ENCODE measurements around the gene RMDN2. TPM values are rescaled to one million over a fixed set of nuclear protein-coding genes. Genes with fewer than 3 reads are reported as not detected.

The RMDN2 gene
- total RNA-seq, 1 experiment from 2014 or later, result 4.4 TPM

DNA sequence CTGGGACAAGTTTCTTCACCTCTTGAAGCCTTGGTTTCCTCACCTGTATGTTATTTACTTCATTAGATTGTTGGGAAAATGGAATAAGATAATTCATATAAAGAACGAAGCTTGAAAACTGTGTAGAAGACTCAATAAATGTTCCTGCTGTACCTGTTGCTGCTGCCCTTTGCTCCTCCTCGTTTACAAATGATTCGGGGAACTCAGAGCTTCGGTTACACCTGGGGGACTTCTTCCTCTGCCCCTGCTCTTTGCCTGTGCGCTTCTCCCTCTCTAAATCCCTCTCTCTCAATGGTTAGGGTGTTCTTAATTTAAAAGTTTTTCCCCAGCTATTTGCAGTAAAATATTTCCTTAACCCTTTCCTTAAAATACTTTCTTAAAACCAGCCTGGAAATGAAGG lies 3.3 kb upstream of the RMDN2 start:
- H3K4me1 ChIP-seq (ENCODE audit: control insufficient read depth, insufficient read depth, low read length), result no peaks in the 10 kb centered on the region; the same call in 1 of the 2 replicates
- BruUV-seq (replicated peaks), result no TSS peak
- CTCF ChIA-PET, result no interaction called here
- TF ChIP-seq, protein P1, sequence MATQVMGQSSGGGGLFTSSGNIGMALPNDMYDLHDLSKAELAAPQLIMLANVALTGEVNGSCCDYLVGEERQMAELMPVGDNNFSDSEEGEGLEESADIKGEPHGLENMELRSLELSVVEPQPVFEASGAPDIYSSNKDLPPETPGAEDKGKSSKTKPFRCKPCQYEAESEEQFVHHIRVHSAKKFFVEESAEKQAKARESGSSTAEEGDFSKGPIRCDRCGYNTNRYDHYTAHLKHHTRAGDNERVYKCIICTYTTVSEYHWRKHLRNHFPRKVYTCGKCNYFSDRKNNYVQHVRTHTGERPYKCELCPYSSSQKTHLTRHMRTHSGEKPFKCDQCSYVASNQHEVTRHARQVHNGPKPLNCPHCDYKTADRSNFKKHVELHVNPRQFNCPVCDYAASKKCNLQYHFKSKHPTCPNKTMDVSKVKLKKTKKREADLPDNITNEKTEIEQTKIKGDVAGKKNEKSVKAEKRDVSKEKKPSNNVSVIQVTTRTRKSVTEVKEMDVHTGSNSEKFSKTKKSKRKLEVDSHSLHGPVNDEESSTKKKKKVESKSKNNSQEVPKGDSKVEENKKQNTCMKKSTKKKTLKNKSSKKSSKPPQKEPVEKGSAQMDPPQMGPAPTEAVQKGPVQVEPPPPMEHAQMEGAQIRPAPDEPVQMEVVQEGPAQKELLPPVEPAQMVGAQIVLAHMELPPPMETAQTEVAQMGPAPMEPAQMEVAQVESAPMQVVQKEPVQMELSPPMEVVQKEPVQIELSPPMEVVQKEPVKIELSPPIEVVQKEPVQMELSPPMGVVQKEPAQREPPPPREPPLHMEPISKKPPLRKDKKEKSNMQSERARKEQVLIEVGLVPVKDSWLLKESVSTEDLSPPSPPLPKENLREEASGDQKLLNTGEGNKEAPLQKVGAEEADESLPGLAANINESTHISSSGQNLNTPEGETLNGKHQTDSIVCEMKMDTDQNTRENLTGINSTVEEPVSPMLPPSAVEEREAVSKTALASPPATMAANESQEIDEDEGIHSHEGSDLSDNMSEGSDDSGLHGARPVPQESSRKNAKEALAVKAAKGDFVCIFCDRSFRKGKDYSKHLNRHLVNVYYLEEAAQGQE (IDR thresholded peaks at IDR 0.05; ENCODE audit: insufficient read depth in 1 of 2, low read depth in 2 of 2, low read length in 1 of 2), result no peak
- TF ChIP-seq SIN3A (IDR thresholded peaks at IDR 0.05; ENCODE audit: borderline replicate concordance, insufficient read depth, low read depth, low read length), result no peak
- TF ChIP-seq, protein P2, sequence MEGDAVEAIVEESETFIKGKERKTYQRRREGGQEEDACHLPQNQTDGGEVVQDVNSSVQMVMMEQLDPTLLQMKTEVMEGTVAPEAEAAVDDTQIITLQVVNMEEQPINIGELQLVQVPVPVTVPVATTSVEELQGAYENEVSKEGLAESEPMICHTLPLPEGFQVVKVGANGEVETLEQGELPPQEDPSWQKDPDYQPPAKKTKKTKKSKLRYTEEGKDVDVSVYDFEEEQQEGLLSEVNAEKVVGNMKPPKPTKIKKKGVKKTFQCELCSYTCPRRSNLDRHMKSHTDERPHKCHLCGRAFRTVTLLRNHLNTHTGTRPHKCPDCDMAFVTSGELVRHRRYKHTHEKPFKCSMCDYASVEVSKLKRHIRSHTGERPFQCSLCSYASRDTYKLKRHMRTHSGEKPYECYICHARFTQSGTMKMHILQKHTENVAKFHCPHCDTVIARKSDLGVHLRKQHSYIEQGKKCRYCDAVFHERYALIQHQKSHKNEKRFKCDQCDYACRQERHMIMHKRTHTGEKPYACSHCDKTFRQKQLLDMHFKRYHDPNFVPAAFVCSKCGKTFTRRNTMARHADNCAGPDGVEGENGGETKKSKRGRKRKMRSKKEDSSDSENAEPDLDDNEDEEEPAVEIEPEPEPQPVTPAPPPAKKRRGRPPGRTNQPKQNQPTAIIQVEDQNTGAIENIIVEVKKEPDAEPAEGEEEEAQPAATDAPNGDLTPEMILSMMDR (IDR thresholded peaks at IDR 0.05), result no peak
- no peak for TF ChIP-seq TCF7L2 (IDR thresholded peaks at IDR 0.05; ENCODE audit: low read depth, low read length)
- no peak for TF ChIP-seq POLR2AphosphoS5 (IDR thresholded peaks at IDR 0.05; ENCODE audit: low read depth, low read length)
- H3K27me3 ChIP-seq (ENCODE audit: control insufficient read depth, insufficient read depth, low read length), result peaks cover 24% of the 10 kb centered on the region
- ATAC-seq, result no peak
- in situ Hi-C loops (cut with HindIII; ENCODE audit: low pct_unique_long_range_greater_than_20kb, low sequenced_read_pairs) (no loop called here), intact Hi-C loops (cut with micrococcal nuclease; ENCODE audit: unreplicated experiment) (no loop called here)
- POLR2A ChIA-PET, result no interaction called here
- DNase-seq (ENCODE audit: low read depth, low spot score), result no peak
- no peaks in the 10 kb centered on the region for H3K9me3 ChIP-seq (ENCODE audit: control insufficient read depth, insufficient read depth, low read depth, low read length)
- no peak overlapping the region for H3K27ac ChIP-seq (ENCODE audit: low read length)
- peaks cover 3% of the 10 kb centered on the region; the same call in 1 of the 2 replicates for H3K36me3 ChIP-seq (ENCODE audit: control insufficient read depth, insufficient read depth, low read length)
- peak overlapping the region in 1 of 2 experiments; percentile 8; a peak in 1 of 4 replicates for H3K4me3 ChIP-seq (ENCODE audit: low read depth in 2 of 2, low read length in 2 of 2)

DNA sequence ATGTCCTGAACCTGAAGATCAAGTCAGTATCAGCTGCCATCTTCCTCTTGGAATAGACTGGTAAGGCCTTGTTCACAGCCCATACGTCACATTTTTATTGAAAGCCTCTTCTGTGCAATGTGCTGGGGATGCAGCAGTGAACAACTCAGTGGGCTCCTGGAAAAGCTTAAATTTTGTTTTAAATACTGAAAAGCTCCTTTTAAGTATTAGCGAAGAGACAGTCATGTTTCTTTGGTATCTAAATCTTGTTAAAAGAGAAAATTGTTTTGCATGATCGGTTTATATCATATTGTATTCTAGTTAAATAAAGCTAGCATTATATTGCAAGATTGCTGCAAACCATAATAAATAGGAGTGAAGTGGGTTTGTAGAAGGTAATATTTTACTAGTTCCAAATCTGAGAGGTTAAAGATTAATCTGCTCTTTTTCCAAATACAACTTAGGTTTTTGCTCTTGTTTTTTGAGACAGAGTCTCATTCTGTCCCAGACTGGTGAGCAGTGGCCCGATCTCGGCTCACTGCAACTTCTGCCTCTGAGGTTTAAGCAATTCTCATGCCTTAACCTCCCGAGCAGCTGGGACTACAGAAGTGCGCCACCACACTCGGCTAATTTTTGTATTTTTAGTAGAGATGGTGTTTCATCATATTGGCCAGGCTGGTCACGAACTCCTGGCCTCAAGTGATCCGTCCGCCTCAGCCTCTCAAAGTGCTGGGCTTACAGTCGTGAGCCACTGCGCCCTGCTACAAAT lies 1.6 kb upstream of the RMDN2 start:
- Histone ChIP-seq H3K36me3 (ENCODE audit: control insufficient read depth, insufficient read depth, low read length) (peaks cover 3% of the 10 kb centered on the region; the same call in 1 of the 2 replicates), H3K4me1 (ENCODE audit: control insufficient read depth, insufficient read depth, low read length) (no peaks in the 10 kb centered on the region; the same call in 1 of the 2 replicates), H3K4me3 (ENCODE audit: low read depth in 2 of 2, low read length in 2 of 2) (no peak overlapping the region), H3K9me3 (ENCODE audit: control insufficient read depth, insufficient read depth, low read depth, low read length) (no peaks in the 10 kb centered on the region), H3K27me3 (ENCODE audit: control insufficient read depth, insufficient read depth, low read length) (peaks cover 24% of the 10 kb centered on the region), H3K27ac (ENCODE audit: low read length) (no peak overlapping the region)
- DNase-seq (ENCODE audit: low read depth, low spot score) (no peak), ATAC-seq (no peak)
- intact Hi-C loops (cut with micrococcal nuclease; ENCODE audit: unreplicated experiment), result no loop called here
- BruUV-seq (replicated peaks), result no TSS peak
- ChIA-PET CTCF (no interaction called here), POLR2A (interaction anchor here (0.6 kb wide), 1 partner anchor 528 kb away, joined by 3 read pairs; no protein-coding TSS in a partner anchor)
- in situ Hi-C loops (cut with HindIII; ENCODE audit: low pct_unique_long_range_greater_than_20kb, low sequenced_read_pairs), result no loop called here
- TF ChIP-seq, protein P1 (IDR thresholded peaks at IDR 0.05; ENCODE audit: insufficient read depth in 1 of 2, low read depth in 2 of 2, low read length in 1 of 2), result no peak
- TF ChIP-seq, protein P2 (IDR thresholded peaks at IDR 0.05), result no peak
- TF ChIP-seq SIN3A (IDR thresholded peaks at IDR 0.05; ENCODE audit: borderline replicate concordance, insufficient read depth, low read depth, low read length) (no peak), POLR2AphosphoS5 (IDR thresholded peaks at IDR 0.05; ENCODE audit: low read depth, low read length) (no peak), TCF7L2 (IDR thresholded peaks at IDR 0.05; ENCODE audit: low read depth, low read length) (no peak)
